ENCODE data around the gene RAB11FIP4.

RAB11FIP4 gene

DNA sequence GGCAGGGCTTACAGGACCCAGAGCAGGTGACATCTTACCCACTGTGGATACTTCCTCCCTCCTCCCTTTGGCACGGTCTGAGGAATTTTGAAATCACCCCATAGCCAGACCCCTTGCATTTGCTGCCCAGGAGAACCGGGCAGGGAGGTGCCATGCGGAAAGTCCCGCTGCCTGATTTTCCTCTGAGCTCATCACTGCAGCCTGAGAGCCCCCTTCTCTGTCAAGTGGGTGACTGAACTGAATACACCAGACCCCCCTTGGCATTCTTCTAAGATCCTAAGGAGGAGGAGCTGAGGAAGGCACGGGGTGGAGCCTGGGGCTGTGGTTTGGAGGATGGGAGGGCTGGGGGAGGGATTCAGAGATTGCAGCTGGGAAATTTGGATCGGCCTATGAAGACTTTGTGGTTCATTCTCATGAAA is 173.4 kb downstream of the RAB11FIP4 start:
- DNase-seq (ENCODE audit: extremely low read depth, low read depth): no peak
- TF ChIP-seq, protein P1, sequence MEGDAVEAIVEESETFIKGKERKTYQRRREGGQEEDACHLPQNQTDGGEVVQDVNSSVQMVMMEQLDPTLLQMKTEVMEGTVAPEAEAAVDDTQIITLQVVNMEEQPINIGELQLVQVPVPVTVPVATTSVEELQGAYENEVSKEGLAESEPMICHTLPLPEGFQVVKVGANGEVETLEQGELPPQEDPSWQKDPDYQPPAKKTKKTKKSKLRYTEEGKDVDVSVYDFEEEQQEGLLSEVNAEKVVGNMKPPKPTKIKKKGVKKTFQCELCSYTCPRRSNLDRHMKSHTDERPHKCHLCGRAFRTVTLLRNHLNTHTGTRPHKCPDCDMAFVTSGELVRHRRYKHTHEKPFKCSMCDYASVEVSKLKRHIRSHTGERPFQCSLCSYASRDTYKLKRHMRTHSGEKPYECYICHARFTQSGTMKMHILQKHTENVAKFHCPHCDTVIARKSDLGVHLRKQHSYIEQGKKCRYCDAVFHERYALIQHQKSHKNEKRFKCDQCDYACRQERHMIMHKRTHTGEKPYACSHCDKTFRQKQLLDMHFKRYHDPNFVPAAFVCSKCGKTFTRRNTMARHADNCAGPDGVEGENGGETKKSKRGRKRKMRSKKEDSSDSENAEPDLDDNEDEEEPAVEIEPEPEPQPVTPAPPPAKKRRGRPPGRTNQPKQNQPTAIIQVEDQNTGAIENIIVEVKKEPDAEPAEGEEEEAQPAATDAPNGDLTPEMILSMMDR (IDR thresholded peaks at IDR 0.05; ENCODE audit: low read depth, low read length): no peak

- TF ChIP-seq, protein P1 (IDR thresholded peaks at IDR 0.05; ENCODE audit: low read depth, low read length): no peak
- no peak for DNase-seq (ENCODE audit: extremely low read depth, low read depth)
These were observed 174.2 kb downstream of the RAB11FIP4 start for GRCh38 chr17:31565652-31566051.

DNA sequence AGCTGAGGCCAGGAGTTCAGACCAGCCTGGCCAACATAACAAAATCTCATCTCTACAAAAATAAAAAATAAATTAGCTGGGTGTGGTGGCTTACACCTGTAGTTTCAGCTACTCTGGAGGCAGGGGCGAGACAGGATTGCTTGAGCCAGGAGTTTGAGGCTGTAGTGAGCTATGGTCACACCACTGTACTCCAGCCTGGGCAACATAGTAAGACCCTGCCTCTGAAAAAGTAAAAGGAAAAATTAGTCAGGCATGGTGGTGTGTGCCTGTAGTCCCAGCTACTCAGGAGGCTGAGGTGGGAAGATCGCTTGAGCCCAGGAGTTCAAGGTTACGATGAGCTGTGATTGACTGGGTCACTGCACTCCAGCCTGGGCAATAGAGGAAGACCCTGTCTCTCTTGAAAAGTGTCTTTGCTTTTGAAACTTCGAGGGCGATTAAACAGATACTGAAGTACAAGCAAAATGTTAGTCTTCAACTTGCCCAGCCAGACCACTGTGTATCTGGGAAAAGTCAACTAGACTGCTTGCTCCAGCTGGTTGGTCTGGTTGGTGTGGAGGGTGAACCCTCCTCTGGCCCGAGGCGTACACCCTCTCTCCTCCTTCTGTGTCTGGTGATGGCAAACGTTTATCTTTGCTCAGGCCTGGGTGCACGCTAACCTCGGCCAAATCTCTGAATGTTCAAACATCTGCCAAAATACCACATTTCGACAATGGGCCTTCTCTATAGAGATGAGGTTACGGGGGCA is 174.9 kb downstream of the RAB11FIP4 start:
- no peak for DNase-seq (ENCODE audit: extremely low read depth, low read depth)

GRCh38 chr17:31566992-31567373 is 175.5 kb downstream of the RAB11FIP4 start:
- no peak for DNase-seq (ENCODE audit: extremely low read depth, low read depth)
- TF ChIP-seq, protein P1 (IDR thresholded peaks at IDR 0.05; ENCODE audit: low read depth, low read length): no peak

More for the DNA sequence above, 174.9 kb downstream of the RAB11FIP4 start:
- TF ChIP-seq, protein P1 (IDR thresholded peaks at IDR 0.05; ENCODE audit: low read depth, low read length): no peak

DNA sequence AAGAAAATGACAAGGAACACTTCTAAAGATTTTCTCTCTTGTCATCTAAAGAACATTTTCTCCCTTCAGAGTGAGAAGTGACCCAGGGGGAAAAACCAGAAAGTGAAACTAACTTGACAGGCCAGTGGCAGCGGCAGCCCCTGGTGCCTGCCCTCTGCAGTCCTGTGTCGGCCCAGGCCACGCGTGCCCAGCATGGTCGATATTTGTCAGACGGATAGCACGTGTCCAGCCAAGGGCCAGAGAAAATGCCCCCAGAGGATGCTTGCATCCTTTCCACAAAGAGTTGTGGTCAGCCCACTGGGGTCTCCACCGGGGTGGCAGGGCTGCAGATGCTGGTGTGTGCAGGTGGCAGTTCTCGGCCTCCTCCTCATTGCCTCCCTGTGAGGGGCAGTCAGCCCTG is 176.6 kb downstream of the RAB11FIP4 start:
- TF ChIP-seq, protein P1 (IDR thresholded peaks at IDR 0.05; ENCODE audit: low read depth, low read length): no peak
- no peak for DNase-seq (ENCODE audit: extremely low read depth, low read depth)

GRCh38 chr17:31568539-31568938 is 177.1 kb downstream of the RAB11FIP4 start:
- TF ChIP-seq, protein P1 (IDR thresholded peaks at IDR 0.05; ENCODE audit: low read depth, low read length): no peak
- DNase-seq (ENCODE audit: extremely low read depth, low read depth): no peak

DNA sequence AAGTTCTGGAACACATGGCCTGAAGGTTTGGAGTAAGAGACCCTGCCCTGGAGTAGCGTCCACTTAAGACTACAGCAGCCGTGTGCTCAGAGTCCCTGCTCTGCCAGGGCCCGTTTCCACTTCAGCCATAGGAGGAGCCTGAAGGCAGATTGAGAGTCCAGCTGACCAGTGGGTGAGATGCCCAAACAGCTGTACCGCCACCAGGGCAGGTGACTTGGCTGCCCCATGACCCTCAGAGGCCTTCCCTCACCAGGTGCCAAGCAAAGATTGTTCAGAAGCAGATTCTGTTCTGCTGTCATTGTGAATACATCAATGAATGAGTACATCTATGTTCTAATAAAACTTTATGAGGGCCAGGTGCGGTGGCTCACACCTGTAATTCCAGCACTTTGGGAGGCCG is 178.8 kb downstream of the RAB11FIP4 start:
- TF ChIP-seq, protein P1 (IDR thresholded peaks at IDR 0.05; ENCODE audit: low read depth, low read length): no peak
- no peak for DNase-seq (ENCODE audit: extremely low read depth, low read depth)
